OCI-LY1 (cell line): ENCODE data around the gene NPLOC4.
"Not testable (repeated sequence)": the region's sequence is repeated elsewhere in the genome, so short reads cannot be mapped to it uniquely, and the experiment has no call there.

Experiments used
- EZH2 ChIP-seq: fragments of 200-600 bp; sonication (generic), shearing (Covaris generic); IDR thresholded peaks from 2 replicates; pipeline ENCODE4 v1.8.0; 2017; ENCODE audit warnings: borderline replicate concordance, mixed run types, mild to moderate bottlenecking, antibody characterized with exemption, low read length, moderate library complexity, mixed read lengths
- TF ChIP-seq, protein P1 (sequence below): fragments of 200-600 bp; sonication (generic), shearing (Covaris generic); IDR thresholded peaks from 2 replicates; pipeline ENCODE4 v1.5.1; 2017; ENCODE audit warnings: mild to moderate bottlenecking, antibody characterized with exemption, low read length, moderate library complexity, mixed read lengths

- TF ChIP-seq, protein P1, sequence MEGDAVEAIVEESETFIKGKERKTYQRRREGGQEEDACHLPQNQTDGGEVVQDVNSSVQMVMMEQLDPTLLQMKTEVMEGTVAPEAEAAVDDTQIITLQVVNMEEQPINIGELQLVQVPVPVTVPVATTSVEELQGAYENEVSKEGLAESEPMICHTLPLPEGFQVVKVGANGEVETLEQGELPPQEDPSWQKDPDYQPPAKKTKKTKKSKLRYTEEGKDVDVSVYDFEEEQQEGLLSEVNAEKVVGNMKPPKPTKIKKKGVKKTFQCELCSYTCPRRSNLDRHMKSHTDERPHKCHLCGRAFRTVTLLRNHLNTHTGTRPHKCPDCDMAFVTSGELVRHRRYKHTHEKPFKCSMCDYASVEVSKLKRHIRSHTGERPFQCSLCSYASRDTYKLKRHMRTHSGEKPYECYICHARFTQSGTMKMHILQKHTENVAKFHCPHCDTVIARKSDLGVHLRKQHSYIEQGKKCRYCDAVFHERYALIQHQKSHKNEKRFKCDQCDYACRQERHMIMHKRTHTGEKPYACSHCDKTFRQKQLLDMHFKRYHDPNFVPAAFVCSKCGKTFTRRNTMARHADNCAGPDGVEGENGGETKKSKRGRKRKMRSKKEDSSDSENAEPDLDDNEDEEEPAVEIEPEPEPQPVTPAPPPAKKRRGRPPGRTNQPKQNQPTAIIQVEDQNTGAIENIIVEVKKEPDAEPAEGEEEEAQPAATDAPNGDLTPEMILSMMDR, result not testable (repeated sequence)
- not testable (repeated sequence) for TF ChIP-seq EZH2
Observed at GRCh38 chr17:81618307-81618706, 18.6 kb downstream of the NPLOC4 start.
